ENCODE results near the gene LHX4. TPM values are rescaled to one million over a fixed set of nuclear protein-coding genes. Genes with fewer than 3 reads are reported as not detected.

Gene LHX4
- total RNA-seq, 2 donors from 2014 or later: not detected

GRCh38 chr1:180247580-180247979 lies 17.5 kb downstream of the LHX4 start:
- H3K9me3 ChIP-seq (ENCODE audit: control insufficient read depth, low read length, poor library complexity, severe bottlenecking): no peaks in the 10 kb centered on the region
- Mint-ChIP-seq H3K27ac (no peak overlapping the region), H3K36me3 (ENCODE audit: low read depth) (peaks cover 1% of the 10 kb centered on the region), H3K4me1 (peaks cover 5% of the 10 kb centered on the region), H3K4me3 (no peak overlapping the region), H3K27me3 (peaks cover 70% of the 10 kb centered on the region)
- no peak for DNase-seq
- no peak for ATAC-seq

GRCh38 chr1:180248176-180248575 lies 18.1 kb downstream of the LHX4 start:
- no peak overlapping the region for H3K27ac Mint-ChIP-seq
- H3K9me3 ChIP-seq (ENCODE audit: control insufficient read depth, low read length, poor library complexity, severe bottlenecking): no peaks in the 10 kb centered on the region
- no peak overlapping the region for H3K4me3 Mint-ChIP-seq
- DNase-seq (no peak), ATAC-seq (no peak)
- peaks cover 70% of the 10 kb centered on the region for H3K27me3 Mint-ChIP-seq
- H3K4me1 Mint-ChIP-seq: peaks cover 8% of the 10 kb centered on the region
- H3K36me3 Mint-ChIP-seq (ENCODE audit: low read depth): peaks cover 3% of the 10 kb centered on the region

DNA sequence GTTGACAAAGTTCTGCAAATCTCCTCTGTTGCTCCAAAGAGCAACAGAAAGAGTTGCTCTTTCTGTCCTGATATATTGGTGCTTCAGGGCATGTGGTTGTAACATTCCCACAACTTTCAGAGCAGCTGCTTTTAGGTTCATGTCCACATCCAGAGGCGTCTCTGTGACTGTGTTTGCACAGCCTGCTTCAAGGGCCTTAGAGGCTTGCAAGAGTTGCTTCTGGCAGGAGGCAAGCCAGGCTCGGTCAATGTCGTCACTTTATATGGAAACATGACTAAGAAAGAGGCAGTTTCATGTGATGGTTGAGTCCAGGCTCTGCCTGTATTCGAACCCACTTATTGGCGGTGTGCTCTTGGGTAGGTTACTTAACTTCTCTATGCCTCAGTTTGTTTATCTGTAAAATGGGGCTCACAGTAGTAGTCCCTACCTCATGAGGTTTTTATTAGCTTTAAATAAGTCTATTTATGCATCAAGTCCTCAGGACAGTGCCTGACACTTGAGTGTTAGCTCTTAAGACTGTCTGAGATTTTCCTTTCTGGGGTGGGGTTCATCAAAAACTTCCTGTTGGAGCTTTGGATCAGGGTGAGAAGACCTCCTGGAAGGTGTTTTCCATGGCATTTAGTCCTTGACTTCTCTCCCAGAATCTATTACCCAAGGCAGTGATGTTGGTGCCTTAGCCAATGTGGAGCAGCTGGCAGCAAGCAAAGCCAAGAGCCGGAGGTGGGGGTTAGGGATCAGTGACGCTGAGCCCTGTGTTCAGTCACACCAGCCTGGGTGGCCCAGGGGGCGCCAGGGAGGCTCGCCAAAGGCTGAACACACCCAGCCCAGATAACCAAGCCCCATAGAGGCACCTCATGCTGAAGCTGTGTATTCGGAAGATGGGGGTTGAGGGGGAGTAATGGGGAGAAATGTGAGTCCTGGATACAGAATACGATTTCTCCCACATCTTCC lies 18.9 kb downstream of the LHX4 start:
- no peak for ATAC-seq
- H3K4me1 Mint-ChIP-seq: peaks cover 8% of the 10 kb centered on the region
- DNase-seq: no peak
- no peaks in the 10 kb centered on the region for H3K9me3 ChIP-seq (ENCODE audit: control insufficient read depth, low read length, poor library complexity, severe bottlenecking)
- H3K36me3 Mint-ChIP-seq (ENCODE audit: low read depth): peaks cover 3% of the 10 kb centered on the region
- peaks cover 75% of the 10 kb centered on the region for H3K27me3 Mint-ChIP-seq
- H3K4me3 Mint-ChIP-seq: no peak overlapping the region
- peak overlapping the region; percentile 60 for H3K27ac Mint-ChIP-seq

GRCh38 chr1:180249725-180250498 lies 19.8 kb downstream of the LHX4 start:
- ATAC-seq (no peak), DNase-seq (no peak)
- H3K4me1 Mint-ChIP-seq: peaks cover 8% of the 10 kb centered on the region
- no peak overlapping the region for H3K4me3 Mint-ChIP-seq
- H3K9me3 ChIP-seq (ENCODE audit: control insufficient read depth, low read length, poor library complexity, severe bottlenecking): no peaks in the 10 kb centered on the region
- peaks cover 76% of the 10 kb centered on the region for H3K27me3 Mint-ChIP-seq
- no peak overlapping the region for H3K27ac Mint-ChIP-seq
- H3K36me3 Mint-ChIP-seq (ENCODE audit: low read depth): peaks cover 3% of the 10 kb centered on the region

- DNase-seq: no peak
- H3K4me3 Mint-ChIP-seq: no peak overlapping the region
- no peak for ATAC-seq
- H3K9me3 ChIP-seq (ENCODE audit: control insufficient read depth, low read length, poor library complexity, severe bottlenecking): no peaks in the 10 kb centered on the region
- H3K27me3 Mint-ChIP-seq: peaks cover 75% of the 10 kb centered on the region
- H3K4me1 Mint-ChIP-seq: peaks cover 8% of the 10 kb centered on the region
- H3K27ac Mint-ChIP-seq: no peak overlapping the region
- peaks cover 3% of the 10 kb centered on the region for H3K36me3 Mint-ChIP-seq (ENCODE audit: low read depth)
Measured at GRCh38 chr1:180250499-180250770, 20.4 kb downstream of the LHX4 start.

DNA sequence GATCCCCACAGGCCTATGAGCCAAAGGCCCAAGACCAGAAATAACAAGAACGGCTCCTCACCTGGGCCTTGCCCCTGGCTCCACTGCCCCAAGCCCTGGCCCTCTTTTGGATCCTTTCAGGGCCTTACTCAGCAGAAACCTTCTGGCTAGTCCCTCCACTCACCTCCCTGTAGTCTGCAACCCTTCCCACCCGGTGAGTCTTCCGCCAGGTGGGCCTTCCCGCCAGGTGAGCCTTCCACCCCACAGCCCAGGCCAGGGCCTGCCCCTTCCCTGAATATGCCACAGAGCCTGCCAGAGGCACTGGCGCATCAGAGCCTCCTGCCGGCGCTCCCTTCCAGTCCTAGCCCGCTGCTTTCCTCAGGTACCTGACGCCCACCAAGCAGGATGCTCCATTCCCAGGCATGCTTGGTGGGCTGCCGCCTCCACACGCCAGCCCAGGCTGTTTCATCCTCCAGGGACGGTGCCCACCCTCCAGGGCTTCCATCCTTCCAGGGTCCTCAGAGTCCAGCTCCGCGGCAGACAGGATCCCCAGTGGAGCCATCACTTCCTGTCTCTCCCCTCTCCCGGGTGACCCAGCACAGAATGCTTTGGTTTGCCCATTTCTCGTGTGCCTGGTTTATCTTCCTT lies 20.9 kb downstream of the LHX4 start:
- ATAC-seq (no peak), DNase-seq (no peak)
- Mint-ChIP-seq H3K27me3 (peaks cover 75% of the 10 kb centered on the region), H3K36me3 (ENCODE audit: low read depth) (peaks cover 3% of the 10 kb centered on the region), H3K27ac (no peak overlapping the region), H3K4me3 (no peak overlapping the region), H3K4me1 (peaks cover 8% of the 10 kb centered on the region)
- no peaks in the 10 kb centered on the region for H3K9me3 ChIP-seq (ENCODE audit: control insufficient read depth, low read length, poor library complexity, severe bottlenecking)

DNA sequence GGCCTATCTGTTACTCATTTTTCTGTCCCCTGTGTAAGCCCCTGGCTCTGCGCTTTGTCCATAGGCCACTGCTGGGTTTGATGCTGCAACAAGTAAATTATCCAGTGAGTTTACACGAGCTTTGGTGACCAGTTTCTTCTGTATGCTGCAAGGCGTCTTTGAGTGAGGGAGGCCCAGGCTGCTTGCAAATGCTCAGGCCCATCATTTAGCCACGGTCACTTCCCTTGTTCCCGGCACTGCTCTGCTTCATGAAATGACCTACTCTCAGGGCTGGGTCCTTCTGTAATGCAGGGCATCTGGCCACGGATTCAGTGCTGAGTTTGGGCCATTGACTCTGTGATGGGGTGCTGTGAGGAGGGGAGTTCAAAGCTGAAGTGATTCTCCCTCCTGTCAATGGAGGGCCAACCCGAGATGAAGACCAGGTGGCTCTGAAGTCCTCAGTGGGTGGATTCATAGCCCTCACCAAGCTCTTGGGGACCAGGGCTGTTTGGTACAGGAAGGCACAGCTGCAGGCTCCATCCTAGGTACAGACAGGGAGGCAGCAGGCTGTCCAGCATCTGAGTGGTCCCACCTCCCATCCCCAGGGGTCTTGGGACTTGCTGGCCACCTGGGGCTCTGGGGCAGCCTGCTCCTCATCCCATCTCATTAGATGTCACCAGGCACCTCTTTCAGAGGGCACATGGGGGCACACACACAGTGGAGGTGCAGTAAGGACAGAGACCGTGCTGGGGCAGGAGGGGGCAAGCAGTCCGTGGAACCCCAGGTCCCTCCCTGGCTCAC lies 21.7 kb downstream of the LHX4 start:
- DNase-seq: no peak
- Mint-ChIP-seq H3K4me3 (no peak overlapping the region), H3K27me3 (peaks cover 77% of the 10 kb centered on the region), H3K27ac (no peak overlapping the region), H3K36me3 (ENCODE audit: low read depth) (peaks cover 3% of the 10 kb centered on the region), H3K4me1 (peaks cover 8% of the 10 kb centered on the region)
- no peak for ATAC-seq
- H3K9me3 ChIP-seq (ENCODE audit: control insufficient read depth, low read length, poor library complexity, severe bottlenecking): no peaks in the 10 kb centered on the region

GRCh38 chr1:180252638-180253536 lies 22.8 kb downstream of the LHX4 start:
- no peaks in the 10 kb centered on the region for H3K9me3 ChIP-seq (ENCODE audit: control insufficient read depth, low read length, poor library complexity, severe bottlenecking)
- Mint-ChIP-seq H3K27ac (no peak overlapping the region), H3K4me3 (no peak overlapping the region), H3K36me3 (ENCODE audit: low read depth) (peaks cover 3% of the 10 kb centered on the region), H3K27me3 (peaks cover 79% of the 10 kb centered on the region), H3K4me1 (peaks cover 10% of the 10 kb centered on the region)
- ATAC-seq (peak; percentile 82), DNase-seq (peak; percentile 38 to 63 (median 38))

DNA sequence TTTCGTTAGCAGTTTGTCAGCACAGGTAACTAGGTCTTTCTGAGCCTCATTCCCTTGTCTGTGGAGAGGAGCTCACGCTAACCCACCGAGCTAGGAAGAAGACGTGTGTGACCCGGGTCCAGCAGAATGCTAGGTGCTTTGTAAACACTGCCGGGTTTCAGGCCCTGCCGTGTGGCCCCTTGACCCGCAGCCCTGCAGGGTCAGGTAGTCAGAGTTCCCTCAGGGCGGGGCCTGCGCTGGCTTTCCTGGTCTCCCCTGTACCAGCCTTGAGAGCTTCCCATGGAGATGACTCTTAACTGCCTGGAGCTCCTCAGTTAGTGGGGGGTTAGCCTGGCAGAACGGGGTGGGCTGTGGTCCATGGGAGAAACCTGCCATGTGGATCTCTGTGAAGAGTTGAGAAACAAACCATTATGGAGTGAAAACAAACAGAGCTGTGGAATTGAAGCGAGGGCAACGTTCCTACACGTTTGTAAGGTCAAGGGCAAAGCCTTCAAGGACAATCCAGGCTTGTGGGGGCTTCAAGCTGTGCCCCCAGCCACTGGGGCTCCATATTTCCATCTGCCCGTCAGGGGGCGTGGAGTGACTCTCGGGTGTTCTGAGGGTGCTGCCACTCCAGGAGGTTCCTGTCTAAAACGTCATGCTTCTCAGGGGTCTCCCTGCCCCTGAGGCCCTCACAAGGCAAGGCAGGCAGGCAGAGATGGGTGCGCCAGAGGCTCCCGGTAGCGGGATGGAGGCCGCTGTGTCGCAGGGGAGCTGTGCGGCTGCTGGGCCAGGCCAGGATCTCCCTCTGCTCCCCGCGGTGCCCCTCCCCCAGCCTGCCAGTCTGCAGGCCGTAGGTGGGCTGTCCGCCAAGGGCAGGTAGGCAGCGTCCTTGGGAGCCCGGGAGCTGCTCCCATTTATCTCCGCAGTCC lies 23.8 kb downstream of the LHX4 start:
- Mint-ChIP-seq H3K4me3 (no peak overlapping the region), H3K27ac (no peak overlapping the region), H3K27me3 (peaks cover 85% of the 10 kb centered on the region), H3K4me1 (peaks cover 9% of the 10 kb centered on the region), H3K36me3 (ENCODE audit: low read depth) (peaks cover 3% of the 10 kb centered on the region)
- ATAC-seq (no peak), DNase-seq (no peak)
- no peaks in the 10 kb centered on the region for H3K9me3 ChIP-seq (ENCODE audit: control insufficient read depth, low read length, poor library complexity, severe bottlenecking)

DNA sequence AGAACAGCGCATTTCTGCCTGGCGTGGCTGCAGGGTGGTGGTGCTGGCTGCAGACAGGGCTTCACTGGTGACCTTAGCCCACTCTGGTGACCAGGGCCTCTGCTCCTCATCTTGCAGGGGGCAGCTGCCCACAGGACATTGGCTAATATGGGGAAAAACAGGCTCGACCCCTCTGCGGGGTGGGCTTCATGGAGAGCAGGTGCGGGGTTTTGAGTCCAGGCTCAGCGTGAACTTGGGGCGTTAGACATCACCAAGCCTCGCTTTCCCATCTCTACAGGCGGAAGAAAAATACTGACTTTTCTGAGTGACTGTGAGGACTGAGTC lies 24.4 kb downstream of the LHX4 start:
- Mint-ChIP-seq H3K4me1 (peaks cover 9% of the 10 kb centered on the region), H3K27me3 (peaks cover 82% of the 10 kb centered on the region), H3K4me3 (no peak overlapping the region), H3K36me3 (ENCODE audit: low read depth) (peaks cover 3% of the 10 kb centered on the region), H3K27ac (no peak overlapping the region)
- H3K9me3 ChIP-seq (ENCODE audit: control insufficient read depth, low read length, poor library complexity, severe bottlenecking): no peaks in the 10 kb centered on the region
- ATAC-seq (no peak), DNase-seq (no peak)

DNA sequence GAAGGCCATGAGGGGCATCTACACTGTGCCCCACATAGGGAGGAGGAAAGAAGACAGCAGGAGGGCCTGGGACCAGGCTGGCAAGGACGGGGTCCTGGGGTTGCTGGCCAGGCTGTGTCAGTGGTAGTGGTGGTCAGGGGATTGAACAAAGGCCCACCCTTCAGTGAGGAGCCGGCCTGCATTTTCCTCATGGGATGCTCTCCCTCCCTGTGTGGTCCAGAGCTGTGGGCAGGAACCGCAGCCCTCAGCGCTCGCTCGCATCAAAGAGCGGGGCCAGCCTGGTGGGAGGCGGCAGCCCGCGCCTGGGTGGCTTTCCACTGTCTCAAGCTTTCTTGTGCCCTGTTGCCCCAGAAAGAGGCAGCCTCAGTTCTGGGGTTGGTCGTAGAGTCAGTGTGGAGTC lies 24.8 kb downstream of the LHX4 start:
- H3K36me3 Mint-ChIP-seq (ENCODE audit: low read depth): peaks cover 3% of the 10 kb centered on the region
- H3K9me3 ChIP-seq (ENCODE audit: control insufficient read depth, low read length, poor library complexity, severe bottlenecking): no peaks in the 10 kb centered on the region
- peaks cover 78% of the 10 kb centered on the region for H3K27me3 Mint-ChIP-seq
- DNase-seq: no peak
- no peak overlapping the region for H3K27ac Mint-ChIP-seq
- H3K4me1 Mint-ChIP-seq: peaks cover 9% of the 10 kb centered on the region
- no peak overlapping the region for H3K4me3 Mint-ChIP-seq
- no peak for ATAC-seq

All from T-helper 17 cell (primary cell).